Tongue (tissue), 2 donors: ENCODE data around the gene GALNT13. TPM values are rescaled to one million over a fixed set of nuclear protein-coding genes. Genes with fewer than 3 reads are reported as not detected.

ENCODE experiments used
- DNase-seq: peaks from one replicate; pipeline ENCODE4 v3.0.0-alpha.2; 2015
- total RNA-seq: library from RNA; depleted of rRNA; stranded (reverse); fragments of >200 nt; gene quantifications from one replicate; pipeline ENCODE4 v1.2.3, GENCODE V29; 2014

GALNT13 gene
- total RNA-seq, result 1.1 TPM

DNA sequence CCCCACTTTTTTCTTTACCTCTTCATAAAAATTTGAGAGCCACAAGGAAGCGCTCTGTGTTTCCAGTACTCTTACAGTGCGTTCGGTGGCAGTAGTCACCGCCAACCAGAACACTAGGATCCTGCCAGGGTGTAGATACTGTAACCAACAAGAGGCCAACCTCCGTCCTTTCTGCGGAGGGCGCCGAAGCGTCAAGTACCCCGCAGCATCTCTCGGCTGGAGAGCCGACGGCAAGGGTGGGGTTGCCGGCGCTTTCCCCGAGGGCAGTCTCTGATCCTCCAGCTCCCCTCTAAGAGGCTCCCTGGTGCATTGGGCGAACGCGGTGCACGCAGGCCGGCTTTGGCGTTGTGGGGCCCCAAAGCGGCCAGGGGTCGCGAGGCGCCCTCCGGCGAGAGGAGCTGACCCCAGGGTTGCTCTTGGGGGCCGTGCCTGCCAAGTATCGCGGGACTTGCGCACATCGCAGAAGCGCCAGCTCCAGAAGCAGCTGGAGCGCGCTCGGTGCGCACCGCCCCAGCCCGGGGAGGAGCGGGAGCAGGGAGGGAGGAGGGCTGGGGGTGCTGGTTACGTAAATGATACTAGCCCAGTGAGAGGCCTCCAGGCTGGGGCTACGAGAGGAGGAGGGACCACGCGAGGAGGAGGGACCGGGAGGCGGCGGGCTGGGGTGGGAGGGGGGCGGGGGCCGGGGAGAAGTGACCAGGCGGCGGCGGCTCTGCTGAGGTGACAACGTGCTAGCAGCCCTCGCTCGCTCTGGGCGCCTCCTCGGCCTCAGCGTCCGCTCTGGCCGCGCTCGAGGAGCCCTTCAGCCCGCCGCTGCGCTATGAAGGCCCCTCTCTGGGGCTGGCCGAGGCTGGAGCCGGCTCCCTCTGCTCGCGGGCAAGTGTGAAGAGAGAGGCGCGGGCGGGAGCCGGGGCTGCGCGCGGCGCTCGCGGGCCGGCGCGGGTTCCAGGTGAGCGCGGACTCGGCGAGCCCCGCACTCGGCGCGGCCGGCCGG is at the start of gene GALNT13:
Gene GALNT13 (plus strand): TSS at position 692 of the 991 bp plus-strand sequence.
- DNase-seq, result peak; percentile 76

DNA sequence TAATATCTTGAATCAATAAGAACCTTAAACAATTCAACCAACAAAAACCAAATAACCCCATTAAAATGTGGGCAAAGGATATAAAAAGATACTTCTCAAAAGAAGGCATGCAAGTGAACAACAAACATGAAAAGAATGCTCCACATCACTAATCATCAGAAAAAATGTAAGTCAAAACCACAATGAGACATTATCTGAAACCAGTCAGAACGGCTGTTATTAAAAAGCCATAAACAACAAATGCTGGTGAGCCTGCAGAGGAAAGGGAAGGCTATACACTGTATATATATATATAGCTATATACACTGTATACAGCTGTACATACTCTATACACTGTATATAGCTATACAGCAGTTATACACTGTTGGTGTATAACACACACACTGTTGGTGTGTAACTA is 47.8 kb upstream of the GALNT13 start:
- DNase-seq, result no peak

DNA sequence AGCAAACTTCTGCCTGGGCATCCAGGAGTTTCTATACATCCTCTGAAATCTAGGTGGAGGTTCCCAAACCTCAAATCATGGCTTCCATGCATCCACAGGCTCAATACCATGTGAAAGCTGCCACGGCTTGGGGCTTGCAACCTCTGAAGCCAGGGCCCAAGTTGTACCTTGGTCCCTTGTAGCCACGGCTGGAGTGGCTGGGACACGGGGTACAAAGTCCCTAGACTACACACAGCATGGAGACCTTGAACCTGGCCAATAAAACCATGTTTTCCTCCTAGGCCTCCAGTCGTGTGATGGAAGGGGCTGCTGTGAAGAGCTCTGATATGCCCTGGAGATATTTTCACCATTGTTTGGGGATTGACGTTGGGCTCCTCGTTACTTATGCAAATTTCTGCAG is 43.4 kb upstream of the GALNT13 start:
- no peak for DNase-seq

DNA sequence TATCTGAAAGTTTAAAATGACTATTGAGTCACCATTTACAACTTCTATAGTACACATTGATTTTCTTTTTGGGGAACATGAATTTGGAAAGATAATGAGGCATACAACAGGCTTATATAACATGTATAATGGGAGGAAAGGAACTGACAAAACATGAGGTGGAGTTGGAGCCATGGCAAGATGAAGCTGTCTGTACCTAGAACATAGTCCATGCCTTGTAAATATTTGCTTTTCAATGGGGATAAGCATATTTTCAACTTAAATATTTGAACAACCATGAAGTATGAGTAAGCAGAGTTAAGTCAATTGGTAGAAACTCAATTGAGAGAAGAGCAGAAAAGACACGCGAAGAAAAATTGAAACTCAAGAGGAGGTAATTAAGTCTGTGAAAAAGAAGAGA is 37.1 kb upstream of the GALNT13 start:
- no peak for DNase-seq

DNA sequence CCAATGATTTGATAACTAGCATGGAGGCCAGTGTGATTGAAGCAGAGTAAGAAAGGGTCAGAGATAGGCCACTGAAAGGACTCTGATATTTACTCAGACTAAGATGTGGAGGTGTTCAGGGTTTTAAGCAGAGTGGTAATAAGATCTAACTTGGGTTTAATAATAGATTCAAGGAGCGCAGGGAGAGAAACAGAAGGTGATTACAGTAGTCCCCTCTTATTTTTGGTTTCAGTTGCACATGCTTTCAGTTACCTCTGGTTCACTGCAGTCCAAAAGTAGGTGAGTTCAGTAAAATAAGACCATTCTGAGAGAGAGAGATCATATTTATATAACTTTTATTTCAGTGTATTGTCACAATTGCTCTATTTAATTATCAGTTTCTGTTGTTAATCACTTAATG is 13.5 kb upstream of the GALNT13 start:
- DNase-seq, result no peak

DNA sequence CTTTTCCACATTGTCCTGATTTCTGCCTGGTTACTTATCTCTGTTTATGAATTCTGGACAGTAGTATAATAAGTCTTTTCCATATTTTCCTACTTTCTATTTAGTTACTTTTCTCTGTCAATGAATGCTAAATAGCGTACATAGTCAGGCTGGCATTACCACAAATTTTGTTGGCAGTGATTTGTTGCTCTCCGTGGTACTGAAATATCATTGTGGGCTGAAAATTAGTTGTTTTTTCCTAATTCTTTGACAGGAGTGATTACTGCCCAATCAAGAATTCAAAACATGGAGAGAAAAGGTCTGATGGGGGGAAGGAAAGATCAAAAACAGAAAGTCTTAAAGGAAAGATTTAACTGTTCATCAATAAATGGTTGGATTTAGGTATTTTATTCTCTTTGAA is 7.7 kb upstream of the GALNT13 start:
- peak; percentile 6 for DNase-seq

DNA sequence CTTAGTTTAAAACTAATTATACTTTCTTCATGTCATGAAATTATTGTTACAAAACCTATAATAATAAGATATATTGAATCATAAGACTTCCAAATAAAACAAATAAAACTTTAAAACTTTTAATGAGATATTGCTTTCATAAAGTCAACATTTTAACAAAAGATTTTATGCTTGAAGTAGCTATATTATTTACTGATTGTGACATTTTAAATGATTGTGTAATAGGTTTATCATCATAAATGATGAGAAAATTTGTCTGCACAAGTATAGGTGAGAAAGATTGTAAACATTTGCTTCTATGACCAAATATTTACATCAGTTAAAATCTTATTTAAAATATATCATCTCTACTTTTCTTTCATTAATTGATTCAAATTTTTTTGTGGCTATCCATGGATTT is 5.1 kb upstream of the GALNT13 start:
- DNase-seq, result no peak

DNA sequence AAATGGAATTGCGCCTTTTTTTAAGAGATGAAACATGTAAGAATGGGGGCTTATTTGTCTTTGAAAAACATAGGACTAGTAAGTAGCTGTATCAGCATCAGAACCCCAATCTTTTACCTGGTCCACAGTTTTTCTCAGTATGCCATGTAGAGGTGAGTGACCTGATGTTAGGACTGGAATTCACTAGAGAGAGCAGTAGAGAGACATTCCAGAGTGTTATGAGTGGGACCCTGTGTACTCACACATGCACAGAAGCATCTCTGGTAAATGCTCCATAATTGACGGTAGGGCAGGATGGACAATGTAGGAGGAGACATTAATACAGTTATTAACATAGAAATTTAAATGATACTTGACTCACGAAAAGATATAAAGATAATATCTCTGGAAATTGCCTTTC is 1.4 kb upstream of the GALNT13 start:
- DNase-seq, result no peak

DNA sequence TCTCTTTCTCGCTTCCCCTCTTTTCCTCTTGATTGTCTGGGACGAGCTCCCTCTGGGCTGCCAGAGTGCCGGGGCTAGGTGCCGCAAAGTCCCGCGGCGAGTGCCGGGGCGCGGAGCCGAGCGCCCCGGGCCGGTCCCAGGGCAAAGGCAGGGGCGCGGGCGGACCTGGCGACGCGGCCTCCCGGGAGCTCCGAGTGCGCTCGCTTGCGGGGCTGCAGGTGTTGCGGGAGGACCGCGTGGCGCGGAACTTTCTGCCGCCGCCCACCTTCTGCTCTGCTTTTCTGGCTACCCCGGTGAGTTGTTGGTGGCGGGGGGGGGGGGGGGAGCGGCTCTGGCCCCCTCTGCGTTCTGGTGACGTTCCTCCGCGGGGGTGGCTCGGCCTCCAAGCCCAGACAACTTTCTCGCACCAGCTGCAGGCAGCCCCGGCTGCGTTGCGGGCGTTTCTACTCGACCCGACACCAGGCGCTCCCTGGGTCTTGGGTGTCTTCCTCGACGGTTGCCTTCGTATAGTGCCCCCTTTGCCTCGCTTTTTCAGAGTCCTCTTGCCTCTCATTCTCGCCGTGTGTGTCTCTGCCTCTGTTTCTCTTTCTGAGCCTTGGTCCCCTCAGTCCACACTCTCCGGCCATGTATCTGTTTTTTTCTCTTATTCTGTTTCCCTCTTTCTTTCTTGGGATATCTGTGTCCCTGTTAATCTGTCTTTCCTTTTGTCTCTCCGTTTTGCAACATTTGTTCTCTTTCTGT is 759 bp downstream of the GALNT13 start:
- DNase-seq, result peak; percentile 1

DNA sequence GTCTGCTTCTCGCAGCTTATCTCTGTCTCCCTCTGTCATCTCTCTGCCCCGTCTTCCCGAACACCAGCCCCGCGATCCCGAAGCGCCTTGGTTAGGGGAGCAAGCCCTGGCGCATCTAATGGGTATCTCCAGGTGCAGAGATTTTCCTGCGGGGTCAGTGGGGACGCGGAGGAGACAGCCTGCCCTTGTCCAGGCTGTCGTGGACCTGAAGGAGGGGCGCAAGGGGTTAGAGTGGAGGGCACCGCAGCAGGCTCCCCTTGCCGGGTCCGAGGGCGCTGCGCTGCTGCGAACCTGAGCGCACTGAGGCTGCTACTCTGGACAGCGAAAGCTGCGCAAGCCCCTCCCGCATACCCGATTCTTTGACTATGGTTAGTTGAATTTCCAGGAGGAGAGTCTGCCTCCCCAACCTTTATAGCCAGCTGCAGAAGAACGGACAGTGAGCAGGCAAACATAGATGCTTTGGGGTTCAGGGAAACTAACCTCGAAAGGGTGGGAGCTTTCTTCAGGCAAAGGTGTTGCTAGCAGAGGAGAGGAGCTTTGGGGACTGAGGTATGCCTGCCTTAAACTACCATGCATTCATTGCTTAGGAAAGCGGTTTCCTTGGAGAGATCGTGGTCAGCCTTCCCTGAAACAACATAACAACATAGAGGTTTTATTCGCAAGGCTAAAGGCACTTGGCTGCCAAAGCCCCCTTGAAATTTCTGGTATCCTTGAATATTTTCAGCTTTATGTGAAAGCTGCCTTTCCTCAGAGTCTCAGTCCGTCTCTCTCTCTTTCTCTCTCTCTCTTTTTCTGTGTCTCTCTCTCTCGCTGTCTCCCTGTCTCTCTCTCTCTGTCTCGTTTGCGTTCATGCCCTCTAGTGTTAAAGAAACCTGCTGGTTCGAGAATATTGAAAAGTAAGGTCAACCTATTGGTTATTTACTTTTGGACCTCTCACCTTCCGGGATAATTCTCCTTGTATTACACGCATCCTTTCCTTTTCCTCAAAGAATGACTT is 1.6 kb downstream of the GALNT13 start:
- DNase-seq, result peak; percentile 4

DNA sequence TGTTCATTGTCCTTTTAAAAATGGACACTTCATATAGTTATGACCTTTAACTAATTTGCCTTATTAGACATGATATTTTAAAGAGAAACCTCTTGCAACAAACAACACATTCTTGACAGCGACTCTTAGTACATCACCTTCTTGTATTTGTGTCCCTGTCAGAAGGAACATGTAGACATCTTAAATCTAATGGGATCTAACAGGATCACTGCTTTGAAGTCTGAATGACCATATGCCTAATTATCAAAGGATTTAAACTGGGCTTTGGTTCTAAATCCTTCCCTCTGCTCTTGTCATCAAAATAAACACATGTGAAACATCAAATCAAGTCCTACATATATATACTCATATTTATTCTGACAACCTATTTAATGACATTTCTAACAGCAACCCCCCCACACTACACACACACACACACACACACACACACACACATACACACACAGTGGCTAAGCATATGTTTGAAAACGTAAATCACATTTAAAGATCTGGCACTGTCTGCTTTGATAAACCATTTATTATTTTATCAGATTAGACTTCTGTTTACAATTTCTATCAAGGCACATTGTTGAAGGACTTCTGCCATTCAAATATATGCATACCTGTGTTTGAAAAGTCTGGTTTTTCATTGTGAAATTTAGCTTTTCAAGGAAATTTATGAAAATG is 4.2 kb downstream of the GALNT13 start:
- DNase-seq, result no peak

DNA sequence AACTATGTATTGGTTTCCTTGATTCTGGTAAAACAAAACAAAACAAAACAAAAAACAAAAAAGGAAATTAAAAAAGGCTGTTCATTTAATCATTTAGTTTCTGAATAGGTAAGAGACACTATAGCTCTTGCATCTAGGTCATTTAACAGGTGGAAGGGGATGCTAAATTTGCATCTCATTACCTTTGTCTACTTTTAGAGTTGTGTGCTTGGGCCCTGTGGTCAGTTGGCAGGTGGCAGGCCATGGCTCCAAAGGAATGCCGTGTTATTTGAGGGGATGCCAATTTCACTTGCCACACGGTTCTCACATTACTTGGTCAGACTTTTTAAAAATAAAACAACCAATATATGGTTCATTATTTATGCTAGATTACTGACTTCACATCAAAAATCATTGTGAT is 9.2 kb downstream of the GALNT13 start:
- DNase-seq, result no peak

DNA sequence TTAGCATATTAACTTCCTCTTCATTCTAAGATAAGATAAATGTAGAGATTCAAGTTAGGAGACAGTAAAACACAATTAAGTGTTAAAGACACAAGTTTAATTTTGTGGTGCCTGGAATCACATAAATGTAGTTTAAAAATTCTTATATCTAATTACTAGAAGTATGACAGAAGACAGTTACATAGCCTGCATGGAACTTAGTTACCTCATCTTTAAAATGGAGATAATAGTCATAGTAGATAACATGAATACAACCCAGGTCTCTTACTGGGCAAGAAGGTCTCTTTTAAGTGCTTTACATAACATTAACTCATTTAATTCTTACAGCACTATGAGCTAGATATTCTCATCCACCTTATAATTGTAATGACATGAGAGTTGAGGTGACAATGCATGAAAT is 15.1 kb downstream of the GALNT13 start:
- DNase-seq, result no peak

DNA sequence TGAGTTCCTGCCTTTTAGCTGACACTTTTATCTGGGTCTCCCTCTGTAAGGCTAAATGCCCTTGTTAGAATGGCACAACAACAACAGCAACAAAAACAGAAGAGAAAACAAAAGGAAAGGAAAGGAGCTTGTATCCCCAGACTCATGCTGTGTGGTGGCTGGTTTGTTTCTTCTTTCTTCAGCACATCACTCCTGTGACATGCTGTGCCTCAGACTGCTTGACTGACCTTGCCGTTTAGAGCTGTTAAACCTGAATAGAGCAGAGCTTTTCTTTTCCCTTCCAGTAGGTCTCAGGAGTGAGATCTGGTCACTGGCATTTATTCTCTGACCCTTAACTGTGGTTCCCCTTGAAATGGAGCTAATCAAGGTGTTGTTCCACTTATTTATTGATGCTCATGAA is 18.9 kb downstream of the GALNT13 start:
- DNase-seq, result no peak

DNA sequence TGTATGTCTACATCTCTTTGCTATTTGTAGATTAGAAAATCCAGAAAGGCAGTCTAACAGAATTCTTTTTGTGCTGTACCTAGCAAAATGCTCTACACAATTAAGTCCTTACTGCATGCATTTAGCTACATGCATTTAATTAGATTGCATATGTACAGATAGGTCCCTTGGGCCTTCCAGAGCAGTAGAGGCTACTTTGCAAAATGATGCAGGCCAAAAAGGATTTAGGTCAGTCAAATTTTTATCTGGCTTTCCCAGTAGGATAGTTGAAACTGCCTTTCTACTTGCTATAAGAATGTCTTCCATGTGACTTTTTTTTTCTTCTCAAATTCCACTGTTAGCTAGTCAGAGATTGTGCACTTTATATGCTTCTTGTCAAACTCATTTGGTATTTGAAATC is 19.3 kb downstream of the GALNT13 start:
- no peak for DNase-seq

DNA sequence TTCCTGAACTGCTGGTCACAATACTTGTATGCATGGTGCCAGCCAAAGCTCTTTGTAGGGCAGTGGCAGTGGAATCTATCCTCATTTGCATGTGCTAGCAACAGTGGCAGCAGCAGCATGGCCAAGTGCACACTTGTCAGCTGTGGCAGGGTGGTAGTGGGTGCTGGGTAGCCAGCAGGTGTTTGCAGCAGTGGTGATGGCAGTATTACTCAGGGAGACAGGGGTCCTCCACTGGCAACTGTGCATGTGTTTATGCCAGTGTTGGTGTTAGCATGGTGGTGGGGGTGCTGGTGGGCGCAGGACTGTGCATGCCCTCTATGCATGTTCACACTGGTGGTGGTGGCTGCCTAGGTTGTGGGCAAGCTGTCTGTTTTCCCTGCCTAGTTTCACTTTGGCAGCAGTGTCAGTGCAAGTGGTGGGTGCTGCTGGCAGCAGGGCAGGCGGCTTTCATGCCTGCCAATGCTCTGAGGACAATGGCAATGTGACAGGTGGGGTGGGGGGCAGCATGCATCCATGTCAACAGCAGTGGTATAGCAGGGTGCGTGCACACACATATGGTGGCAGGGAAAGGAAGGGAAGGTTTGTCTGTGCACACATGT is 41.2 kb downstream of the GALNT13 start:
- no peak for DNase-seq

DNA sequence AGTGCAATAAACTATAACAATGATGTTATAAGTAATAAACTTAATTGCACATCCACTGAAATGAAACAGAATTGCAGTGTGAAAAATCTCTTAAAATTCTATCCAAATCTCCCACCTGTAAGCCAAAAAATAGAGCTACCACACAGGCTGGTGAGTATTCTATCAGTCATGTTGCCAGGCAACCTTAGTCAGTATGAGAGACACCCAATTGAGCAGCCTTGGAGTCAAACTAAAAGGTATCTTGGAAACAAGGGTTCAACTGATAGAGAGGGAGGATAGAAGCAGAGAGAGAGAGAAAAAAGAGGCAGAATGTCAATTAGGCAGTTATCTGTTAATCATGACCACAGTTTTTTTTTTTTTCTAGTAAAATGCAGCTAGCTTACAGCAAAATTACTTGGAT is 45.8 kb downstream of the GALNT13 start:
- no peak for DNase-seq

DNA sequence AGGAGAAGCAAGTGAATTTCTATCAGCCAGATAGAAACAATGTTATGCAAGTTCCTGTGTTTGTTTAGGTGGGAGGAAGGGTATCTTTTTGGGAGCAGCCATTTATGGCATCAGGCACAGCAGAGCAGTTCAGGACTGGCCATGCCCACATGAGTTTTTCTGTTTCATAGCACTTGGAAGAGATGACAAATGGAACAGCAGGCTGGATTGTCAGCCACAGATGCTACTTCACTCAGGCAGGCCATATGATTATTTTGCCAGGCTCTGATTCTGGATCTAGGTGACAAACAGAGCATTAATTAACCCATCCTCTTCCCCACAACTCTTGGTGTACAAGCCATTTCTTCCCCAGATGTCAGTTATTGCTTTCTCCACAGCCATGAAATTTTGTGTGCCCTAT is 63.8 kb downstream of the GALNT13 start:
- no peak for DNase-seq

DNA sequence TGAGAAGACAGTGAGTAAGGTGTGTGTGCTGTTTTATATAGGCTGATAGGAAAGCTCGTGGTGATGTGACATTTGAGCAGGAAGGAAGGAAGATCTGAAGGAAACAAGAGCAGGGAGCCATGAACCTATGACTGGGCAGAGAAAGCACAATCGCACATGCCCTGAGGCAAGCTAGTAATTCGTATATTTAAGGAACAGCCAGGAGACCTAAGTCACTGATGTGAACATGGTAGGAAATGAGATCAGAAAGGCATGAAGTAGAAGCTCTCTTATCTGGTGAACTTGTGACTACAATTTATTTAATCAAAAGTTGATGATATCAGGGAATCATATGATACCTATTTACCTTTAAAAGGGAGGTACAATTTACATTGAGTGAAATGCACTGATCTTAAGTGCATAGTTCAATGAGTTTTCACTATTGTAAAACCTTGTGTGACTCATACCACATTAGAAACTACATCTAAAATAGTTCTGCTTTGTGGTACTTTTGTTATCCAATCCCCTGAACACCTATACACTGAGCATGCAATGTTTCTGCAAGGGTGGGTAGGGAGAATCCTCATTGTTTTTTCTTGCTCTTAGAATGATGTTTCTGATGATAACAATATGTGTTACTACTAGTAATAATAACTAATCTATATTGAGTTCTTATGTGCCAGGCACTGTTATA is 67.5 kb downstream of the GALNT13 start:
- no peak for DNase-seq

DNA sequence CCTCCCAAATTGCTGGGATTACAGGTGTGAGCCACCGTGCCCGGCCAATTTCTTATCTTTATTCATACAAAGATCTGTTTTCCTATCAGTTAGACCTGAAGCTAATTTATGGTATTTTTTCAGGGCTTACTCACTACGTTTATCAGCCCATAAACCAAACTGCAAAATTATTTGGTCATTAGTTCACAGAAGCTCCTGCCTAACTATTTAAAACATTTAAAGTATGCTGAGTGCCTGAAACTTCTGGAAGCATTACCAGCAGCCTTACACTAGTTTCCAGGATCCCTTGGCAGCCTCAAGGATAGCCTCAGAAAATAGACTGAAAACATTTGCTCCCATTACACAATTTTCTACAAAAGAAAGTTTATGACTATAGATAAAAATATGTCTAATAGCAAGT is 68.8 kb downstream of the GALNT13 start:
- DNase-seq, result no peak

DNA sequence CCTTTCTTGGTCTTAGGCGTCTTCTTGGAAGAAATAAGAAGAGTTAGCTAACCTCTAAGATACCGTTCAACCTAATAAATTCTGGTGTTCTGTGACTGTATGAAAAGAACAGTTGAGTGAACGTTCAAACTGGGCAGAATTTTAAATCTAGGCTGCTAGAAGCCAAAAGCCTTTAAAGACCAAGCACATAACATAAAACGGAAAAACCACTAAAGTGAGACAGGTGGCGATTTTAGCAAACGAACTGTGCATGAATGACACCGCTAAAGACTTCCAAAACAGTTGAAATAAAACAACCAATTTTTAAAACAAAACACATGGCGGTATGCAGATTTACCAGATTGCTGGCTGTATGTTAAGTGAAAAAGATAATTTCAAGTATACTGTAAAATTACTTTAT is 73.1 kb downstream of the GALNT13 start:
- no peak for DNase-seq
